Lower leg skin (tissue), 4 donors: Measurements from ENCODE around the gene AHRR. TPM values are rescaled to one million over a fixed set of nuclear protein-coding genes. Genes with fewer than 3 reads are reported as not detected.

ENCODE experiments used
- DNase-seq, 2 donors: peaks; one replicate each; pipeline ENCODE4 v3.0.0-alpha.2; 2019; ENCODE audit warnings: low spot score in 2 of 2
- H3K4me3 ChIP-seq: fragments of 200-600 bp; sonication (generic); 2 replicates; pipeline ENCODE4 v1.5.1; 2017; ENCODE audit warnings: mild to moderate bottlenecking, low read depth; ENCODE audit not compliant: poor library complexity, severe bottlenecking
- POLR2A ChIP-seq, 2 donors: fragments of 450-650 bp; IDR thresholded peaks; one replicate each; pipeline ENCODE4 v1.6.1; 2016 to 2017; ENCODE audit warnings: antibody characterized with exemption in 2 of 2, mild to moderate bottlenecking in 1 of 2, moderate library complexity in 1 of 2
- WGBS, 2 donors: methylation state at CpG; one replicate each; pipeline ENCODE4 v1.1.5; 2018; 5-methylcytosine and 5-hydroxymethylcytosine counted together
- intact Hi-C: fragments of 100-400 bp; cut with DNase I; formaldehyde crosslinking; loops from one replicate; pipeline ENCODE4 v1.15.0; 2023; ENCODE audit warnings: low total_unique reads
- total RNA-seq, 4 donors: library from RNA; depleted of rRNA; stranded (reverse); fragments of >200 nt; gene quantifications; one replicate each; pipeline ENCODE4 v1.1.0, GENCODE V29; 2016
- TF ChIP-seq, protein P1 (sequence below), 3 donors: fragments of 450-650 bp; IDR thresholded peaks; one replicate each; pipeline ENCODE4 v1.5.1; 2016; ENCODE audit warnings: antibody characterized with exemption in 3 of 3, mild to moderate bottlenecking in 3 of 3, moderate library complexity in 2 of 3

The AHRR gene
- total RNA-seq, 4 donors from 2014 or later: 3.6 to 19.6 (median 6.0) TPM

DNA sequence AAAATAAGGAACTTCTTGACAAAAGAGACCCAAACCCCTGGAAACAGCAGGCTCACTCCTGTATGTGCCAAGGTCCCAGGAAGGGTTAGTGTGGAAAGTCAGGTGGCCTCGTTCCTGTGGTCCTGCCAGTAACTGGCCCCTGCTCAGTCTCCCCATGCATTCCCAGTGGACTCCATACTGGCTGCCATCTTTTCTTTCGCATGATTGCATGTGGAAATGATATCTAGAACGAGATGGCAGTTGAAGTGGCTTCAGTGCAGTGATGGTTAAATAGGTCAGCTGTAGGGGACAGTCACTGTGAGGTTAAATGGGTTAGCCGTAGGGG is 30.4 kb downstream of the AHRR start:
- 87 to 89% methylated on average over 4 of the region's 4 CpGs for WGBS, 2 donors
- DNase-seq: no peak

DNA sequence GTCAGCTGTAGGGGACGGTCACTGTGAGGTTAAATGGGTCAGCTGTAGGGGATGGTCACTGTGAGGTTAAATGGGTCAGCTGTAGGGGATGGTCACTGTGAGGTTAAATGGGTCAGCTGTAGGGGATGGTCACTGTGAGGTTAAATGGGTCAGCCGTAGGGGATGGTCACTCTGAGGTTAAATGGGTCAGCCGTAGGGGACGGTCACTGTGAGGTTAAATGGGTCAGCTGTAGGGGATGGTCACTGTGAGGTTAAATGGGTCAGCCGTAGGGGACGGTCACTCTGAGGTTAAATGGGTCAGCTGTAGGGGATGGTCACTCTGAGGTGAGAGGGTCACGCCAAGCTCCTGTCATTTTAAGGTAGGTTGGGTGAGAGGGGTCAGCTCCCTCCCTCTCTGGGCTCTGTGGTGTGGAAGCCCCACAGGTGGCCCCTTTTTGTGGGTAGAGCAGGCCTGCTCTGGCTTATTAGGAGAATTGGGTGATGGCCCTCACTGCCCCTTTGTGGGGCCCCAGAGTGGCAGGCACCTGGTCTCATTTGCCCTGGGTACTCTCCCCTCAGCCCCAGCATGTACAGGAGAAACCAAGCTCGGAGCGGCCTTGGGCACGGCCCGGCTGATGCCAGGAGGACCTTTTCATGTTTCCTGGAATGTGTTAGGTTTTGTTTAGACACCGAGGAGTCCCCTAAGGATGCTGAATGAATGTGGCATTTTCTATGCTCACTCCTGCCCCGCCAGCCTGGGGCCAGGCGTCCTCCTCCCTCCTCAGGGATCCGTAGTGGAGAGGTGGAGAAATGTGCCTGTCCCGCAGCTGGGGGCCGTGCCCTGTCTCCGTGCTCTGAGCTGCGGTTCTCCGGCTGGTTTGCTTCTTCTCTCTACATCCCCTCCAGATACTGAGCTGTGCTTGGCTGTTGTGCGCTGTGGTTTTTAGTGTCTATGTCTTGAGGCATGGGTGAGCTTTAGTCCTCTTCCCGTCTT is 31.4 kb downstream of the AHRR start:
- intact Hi-C loops: no loop called here
- no peak for DNase-seq
- no peak overlapping the region for H3K4me3 ChIP-seq
- TF ChIP-seq, protein P1, sequence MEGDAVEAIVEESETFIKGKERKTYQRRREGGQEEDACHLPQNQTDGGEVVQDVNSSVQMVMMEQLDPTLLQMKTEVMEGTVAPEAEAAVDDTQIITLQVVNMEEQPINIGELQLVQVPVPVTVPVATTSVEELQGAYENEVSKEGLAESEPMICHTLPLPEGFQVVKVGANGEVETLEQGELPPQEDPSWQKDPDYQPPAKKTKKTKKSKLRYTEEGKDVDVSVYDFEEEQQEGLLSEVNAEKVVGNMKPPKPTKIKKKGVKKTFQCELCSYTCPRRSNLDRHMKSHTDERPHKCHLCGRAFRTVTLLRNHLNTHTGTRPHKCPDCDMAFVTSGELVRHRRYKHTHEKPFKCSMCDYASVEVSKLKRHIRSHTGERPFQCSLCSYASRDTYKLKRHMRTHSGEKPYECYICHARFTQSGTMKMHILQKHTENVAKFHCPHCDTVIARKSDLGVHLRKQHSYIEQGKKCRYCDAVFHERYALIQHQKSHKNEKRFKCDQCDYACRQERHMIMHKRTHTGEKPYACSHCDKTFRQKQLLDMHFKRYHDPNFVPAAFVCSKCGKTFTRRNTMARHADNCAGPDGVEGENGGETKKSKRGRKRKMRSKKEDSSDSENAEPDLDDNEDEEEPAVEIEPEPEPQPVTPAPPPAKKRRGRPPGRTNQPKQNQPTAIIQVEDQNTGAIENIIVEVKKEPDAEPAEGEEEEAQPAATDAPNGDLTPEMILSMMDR (IDR thresholded peaks at IDR 0.05): no peak
- TF ChIP-seq POLR2A (IDR thresholded peaks at IDR 0.05): no peak
- 71 to 79% methylated on average over 22 of the region's 22 CpGs for WGBS, 2 donors

More for the DNA sequence above, 30.4 kb downstream of the AHRR start:
- H3K4me3 ChIP-seq: no peak overlapping the region
- no peak for TF ChIP-seq POLR2A (IDR thresholded peaks at IDR 0.05)
- TF ChIP-seq, protein P1 (IDR thresholded peaks at IDR 0.05): no peak
- intact Hi-C loops: no loop called here

DNA sequence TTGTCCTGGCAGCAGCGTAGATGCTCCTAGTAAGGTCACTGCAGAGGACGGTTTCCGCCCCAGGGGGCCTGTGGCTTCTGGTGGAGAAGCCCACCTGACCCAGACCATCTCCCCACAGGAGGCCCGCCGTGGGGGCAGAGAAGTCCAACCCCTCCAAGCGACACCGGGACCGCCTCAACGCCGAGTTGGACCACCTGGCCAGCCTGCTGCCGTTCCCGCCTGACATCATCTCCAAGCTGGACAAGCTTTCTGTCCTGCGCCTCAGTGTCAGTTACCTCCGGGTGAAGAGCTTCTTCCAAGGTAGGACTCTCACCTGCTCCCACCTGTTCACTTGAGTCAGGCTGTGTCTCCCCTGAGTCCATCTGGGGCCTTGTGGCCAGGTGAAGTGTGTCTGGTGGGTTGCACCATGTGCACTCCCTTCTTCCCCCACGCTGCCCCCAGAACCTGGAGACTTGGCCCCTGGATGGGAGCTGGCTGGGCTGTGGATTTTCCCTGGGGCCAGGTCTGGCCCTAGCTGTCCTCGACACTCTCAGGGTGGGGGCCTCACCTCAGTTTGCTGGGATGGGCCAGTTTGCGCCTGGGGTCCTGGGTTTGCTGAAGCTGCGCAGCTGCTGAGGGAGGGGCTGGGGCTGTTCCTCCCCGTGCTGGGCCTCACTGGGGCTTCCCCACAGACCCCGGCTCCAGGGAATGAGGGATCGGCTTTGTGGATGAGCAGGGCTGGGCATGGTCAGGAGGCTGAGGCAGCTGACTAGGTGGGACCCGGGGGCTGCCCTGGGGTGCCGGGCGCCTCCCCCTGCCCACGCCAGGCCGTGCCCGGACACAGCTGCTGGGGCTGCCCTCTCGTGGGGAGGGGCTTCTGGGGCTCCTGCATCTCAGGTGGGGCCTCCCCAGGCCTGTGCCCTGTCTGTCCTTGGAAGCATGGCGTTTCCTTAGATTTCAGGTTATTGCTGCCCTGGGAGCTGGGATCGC is 32.4 kb downstream of the AHRR start:
- intact Hi-C loops: no loop called here
- peak in 1 of 2 donors; percentile 63 for DNase-seq
- H3K4me3 ChIP-seq: no peak overlapping the region
- TF ChIP-seq, protein P1 (IDR thresholded peaks at IDR 0.05): no peak
- TF ChIP-seq POLR2A (IDR thresholded peaks at IDR 0.05): no peak
- 90 to 91% methylated on average over 26 to 29 of the region's 30 CpGs for WGBS, 2 donors

DNA sequence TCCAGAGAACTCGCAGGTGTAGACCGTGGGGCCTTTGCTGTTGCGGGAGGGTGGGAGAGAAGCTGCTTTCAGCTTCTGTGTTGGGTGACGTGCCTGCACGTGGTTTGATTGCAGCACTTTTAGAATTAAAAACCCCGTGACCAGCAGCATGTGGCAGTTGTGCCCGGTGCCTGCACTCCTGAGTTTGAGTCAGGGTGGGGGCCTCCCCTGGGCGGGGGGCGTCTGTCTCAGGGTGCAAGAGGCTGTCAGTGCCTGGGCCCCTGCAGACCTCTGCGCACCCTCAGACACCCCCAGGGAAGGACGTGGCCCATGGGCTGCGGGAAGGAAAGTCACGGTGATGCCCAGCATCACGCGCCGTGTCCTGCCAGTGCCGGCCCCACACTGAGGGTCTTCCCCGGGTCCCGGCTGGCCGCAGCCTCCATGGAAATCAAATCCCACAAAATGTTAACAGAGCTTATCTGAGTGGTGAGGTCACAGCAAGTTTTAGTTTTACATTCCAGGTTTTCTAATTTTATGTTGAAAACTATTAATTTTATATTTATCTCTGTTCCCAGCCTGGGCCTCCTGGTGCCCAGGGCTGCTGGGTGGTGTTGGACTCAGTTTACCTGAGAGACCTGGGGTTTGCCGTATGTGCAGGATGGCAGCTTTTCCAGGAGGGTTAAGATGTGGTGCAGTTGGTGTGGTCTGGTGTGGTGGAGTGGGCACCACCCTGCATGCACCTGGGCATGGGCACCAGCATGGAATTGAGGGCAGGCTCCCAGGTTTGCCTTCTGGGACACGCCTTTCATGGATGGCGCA is 33.3 kb downstream of the AHRR start:
- TF ChIP-seq, protein P1 (IDR thresholded peaks at IDR 0.05): no peak
- no peak for TF ChIP-seq POLR2A (IDR thresholded peaks at IDR 0.05)
- no peak overlapping the region for H3K4me3 ChIP-seq
- DNase-seq: no peak
- intact Hi-C loops: no loop called here
- WGBS, 2 donors: 84 to 91% methylated on average over 22 to 23 of the region's 23 CpGs

DNA sequence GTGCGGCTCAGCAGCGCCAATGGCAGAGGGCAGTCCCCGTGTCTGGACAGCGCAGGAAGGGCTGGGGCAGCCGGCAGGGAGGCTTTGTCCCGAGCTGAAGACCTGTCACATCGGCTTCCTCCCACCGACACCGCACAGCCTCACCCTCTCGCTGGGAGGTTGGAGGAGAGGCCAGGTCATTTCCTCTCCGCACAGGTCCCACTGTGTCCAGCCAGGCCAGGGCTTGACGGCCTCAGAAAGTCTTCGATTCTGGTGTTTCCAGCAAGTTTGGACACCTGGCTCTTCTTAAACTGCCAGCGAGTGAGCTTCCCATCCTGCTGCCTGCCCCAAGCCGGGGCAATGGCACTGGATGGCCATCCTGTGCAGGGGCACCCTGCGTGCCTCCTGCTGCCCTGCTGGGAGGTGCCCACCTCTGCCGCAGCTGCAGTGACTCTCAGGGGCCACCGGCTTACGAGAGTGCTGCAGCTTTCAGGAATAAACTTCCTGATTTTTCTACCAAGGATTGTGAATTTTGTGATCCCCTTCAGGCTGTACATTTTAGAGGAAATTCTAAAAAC is 33.9 kb downstream of the AHRR start:
- no peak for DNase-seq
- WGBS, 2 donors: 92 to 93% methylated on average over 13 to 19 of the region's 19 CpGs
- intact Hi-C loops: no loop called here
- TF ChIP-seq POLR2A (IDR thresholded peaks at IDR 0.05): no peak
- TF ChIP-seq, protein P1 (IDR thresholded peaks at IDR 0.05): no peak
- H3K4me3 ChIP-seq: no peak overlapping the region
